Bronchial epithelial cell (primary cell): ENCODE measurements around the gene STARD5. TPM values are rescaled to one million over a fixed set of nuclear protein-coding genes. Genes with fewer than 3 reads are reported as not detected.

Source experiments
- DNase-seq: peaks from one replicate; pipeline ENCODE4 v3.0.0-alpha.2; 2010; ENCODE audit warnings: low read depth
- FAIRE-seq: peaks from 2 replicates; lab custom pipeline; 2011; peaks lifted over from hg19 to GRCh38; lab: Jason Lieb, UNC
- H3K27me3 ChIP-seq: 2 replicates; pipeline ENCODE4 v1.5.1; 2011; ENCODE audit warnings: low read length; ENCODE audit not compliant: control insufficient read depth, insufficient read depth
- H3K36me3 ChIP-seq: 2 replicates; pipeline ENCODE4 v1.5.1; 2011; ENCODE audit warnings: low read length; ENCODE audit not compliant: control insufficient read depth, insufficient read depth
- H3K4me3 ChIP-seq: 2 replicates; pipeline ENCODE4 v1.5.1; 2011; ENCODE audit warnings: mild to moderate bottlenecking, low read depth, low read length, control low read depth
- total RNA-seq: library from RNA; depleted of rRNA; stranded (reverse); fragments of >200 nt; gene quantifications from 2 replicates; pipeline ENCODE4 v1.2.1, GENCODE V29; 2014
- TF ChIP-seq, protein P1 (sequence below): IDR thresholded peaks from 2 replicates; pipeline ENCODE4 v1.5.1; 2011; ENCODE audit warnings: mild to moderate bottlenecking, moderate library complexity, low read length, control low read depth, inconsistent platforms; ENCODE audit not compliant: insufficient read depth, severe bottlenecking

Gene STARD5
- total RNA-seq, 1 donor from 2014 or later, result 5.0 TPM

DNA sequence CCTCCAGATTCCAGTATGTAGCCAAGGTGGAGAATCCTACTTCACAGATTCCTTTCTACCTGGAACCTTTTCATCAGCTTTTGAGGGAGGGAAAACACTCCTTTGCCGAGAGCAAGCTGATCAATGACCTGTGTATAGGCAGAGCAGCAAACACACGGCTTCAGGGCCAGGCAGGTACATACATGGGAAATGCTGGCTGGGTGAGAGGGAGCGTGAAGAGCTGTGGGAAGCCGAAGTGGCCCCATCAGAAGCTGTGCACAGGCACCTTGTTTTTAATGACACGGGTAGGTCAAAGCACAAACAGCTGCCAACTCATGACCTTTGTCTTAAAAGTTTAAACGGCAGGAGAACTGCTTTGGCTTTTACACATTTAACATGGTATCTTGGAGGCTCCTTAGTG lies 25.3 kb downstream of the STARD5 start:
- FAIRE-seq (no peak), DNase-seq (no peak)
- TF ChIP-seq, protein P1, sequence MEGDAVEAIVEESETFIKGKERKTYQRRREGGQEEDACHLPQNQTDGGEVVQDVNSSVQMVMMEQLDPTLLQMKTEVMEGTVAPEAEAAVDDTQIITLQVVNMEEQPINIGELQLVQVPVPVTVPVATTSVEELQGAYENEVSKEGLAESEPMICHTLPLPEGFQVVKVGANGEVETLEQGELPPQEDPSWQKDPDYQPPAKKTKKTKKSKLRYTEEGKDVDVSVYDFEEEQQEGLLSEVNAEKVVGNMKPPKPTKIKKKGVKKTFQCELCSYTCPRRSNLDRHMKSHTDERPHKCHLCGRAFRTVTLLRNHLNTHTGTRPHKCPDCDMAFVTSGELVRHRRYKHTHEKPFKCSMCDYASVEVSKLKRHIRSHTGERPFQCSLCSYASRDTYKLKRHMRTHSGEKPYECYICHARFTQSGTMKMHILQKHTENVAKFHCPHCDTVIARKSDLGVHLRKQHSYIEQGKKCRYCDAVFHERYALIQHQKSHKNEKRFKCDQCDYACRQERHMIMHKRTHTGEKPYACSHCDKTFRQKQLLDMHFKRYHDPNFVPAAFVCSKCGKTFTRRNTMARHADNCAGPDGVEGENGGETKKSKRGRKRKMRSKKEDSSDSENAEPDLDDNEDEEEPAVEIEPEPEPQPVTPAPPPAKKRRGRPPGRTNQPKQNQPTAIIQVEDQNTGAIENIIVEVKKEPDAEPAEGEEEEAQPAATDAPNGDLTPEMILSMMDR, result no peak
- H3K36me3 ChIP-seq, result no peaks in the 10 kb centered on the region
- H3K4me3 ChIP-seq, result no peak overlapping the region
- no peaks in the 10 kb centered on the region for H3K27me3 ChIP-seq

DNA sequence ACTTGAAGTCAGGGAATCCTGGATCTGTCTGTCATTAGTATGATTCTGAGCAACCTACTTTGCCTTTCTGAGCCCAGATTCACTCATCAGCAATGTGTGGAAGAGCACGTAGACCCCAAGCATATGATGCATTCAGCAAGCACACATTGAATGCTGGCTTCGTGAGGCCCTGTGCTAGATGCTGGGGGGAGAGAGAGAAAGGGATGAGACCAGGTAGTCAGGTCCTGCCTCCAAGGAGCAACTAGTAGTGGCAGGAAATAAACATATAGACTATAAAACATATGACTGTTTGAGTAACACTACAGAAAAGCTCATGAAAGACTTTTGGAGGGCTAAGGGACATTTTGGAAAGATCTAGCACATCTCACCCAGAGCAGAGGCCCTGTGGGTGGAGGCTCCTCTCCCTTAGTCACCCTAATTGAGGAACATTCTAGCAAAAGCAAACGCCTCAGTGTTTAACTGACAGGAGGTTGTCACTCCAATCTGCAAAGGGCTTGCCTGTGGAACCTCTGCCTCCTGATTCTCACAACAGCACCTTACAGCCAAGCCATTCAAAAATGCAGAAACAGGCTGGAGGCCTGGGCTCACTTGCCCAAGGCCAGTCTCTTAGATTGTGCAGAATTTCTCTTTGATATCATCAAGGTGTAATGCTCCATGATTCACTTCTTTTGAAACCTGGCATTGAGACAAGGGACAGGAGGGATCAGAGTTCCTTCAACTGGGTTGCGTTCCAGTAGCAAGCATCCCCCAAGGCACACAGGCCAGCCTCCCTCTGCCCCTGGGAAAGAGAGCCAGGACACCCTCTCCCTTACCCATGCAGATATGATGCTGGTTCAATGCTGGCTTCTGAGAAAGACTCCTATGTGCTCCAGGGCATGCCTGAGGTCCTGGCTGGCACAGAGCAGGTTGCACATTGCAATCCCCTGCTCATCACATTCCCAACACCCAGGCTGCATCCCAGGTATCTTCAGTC lies 26.1 kb downstream of the STARD5 start:
- Histone ChIP-seq H3K27me3 (no peaks in the 10 kb centered on the region), H3K36me3 (no peaks in the 10 kb centered on the region), H3K4me3 (no peak overlapping the region)
- FAIRE-seq, result peak; percentile 47
- peak; percentile 38 for DNase-seq
- TF ChIP-seq, protein P1, result no peak

DNA sequence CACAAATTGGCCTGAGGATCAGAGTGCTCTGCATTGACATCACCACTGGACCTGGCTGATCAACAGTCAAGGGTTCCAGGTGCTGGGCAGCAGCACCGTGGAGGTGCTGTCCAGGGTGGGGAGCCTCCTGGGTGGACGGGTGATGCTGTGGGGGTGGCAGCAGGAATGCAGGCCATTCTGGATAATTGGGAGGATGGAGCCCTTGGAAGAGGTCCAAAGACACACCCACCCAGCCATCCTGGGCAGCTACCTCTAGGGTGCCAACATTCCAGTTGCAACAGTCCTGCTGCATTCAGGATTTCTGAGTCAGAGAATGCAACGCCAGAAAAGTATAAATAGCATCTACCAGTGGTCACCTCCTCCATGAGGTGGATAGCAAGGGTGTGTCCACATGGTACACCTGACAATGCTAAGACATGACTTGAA lies 26.8 kb downstream of the STARD5 start:
- Histone ChIP-seq H3K4me3 (no peak overlapping the region), H3K36me3 (no peaks in the 10 kb centered on the region), H3K27me3 (no peaks in the 10 kb centered on the region)
- FAIRE-seq (peak; percentile 99), DNase-seq (peak; percentile 96)
- TF ChIP-seq, protein P1, result no peak

DNA sequence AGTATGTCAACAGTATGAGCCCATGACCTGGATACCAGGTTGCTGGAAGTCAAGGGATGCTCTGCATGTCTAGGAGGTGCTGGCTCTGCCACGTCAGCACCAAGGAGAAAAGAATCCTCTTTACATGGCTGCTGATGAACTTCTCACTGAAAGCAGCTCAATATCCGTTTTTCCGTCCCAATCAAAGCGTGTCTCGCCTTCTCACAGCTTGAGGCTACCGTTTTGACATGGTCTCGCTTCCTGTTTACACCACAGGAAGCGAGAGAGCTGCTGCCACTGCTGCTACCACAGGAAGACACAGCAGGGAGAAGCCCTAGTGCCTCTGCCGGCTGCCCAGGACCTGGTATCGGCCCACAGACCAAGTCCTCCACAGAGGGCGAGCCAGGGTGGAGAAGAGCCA lies 27.3 kb downstream of the STARD5 start:
- DNase-seq, result no peak
- no peak for FAIRE-seq
- TF ChIP-seq, protein P1, result no peak
- Histone ChIP-seq H3K4me3 (no peak overlapping the region), H3K36me3 (no peaks in the 10 kb centered on the region), H3K27me3 (no peaks in the 10 kb centered on the region)

DNA sequence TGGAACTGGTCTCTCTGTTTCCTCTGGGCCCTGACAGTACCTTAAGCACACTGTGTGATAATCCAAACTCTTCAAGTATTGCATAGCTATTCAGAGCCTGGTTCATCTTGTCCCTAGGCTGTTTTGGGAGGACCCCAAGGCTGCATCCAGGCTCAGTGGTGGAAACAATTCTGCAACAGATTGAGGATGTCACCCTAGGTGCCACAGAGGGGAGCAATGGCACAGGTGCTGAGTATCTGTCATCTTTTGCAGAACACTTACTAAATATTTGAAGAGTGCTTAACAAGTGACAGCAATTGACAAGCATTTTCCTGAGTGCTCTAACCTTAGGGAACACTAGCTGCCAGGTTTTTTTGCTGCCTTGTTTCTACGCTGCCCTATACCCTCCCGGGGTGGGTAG lies 27.8 kb downstream of the STARD5 start:
- TF ChIP-seq, protein P1, result no peak
- FAIRE-seq (peak; percentile 76), DNase-seq (no peak)
- Histone ChIP-seq H3K27me3 (no peaks in the 10 kb centered on the region), H3K36me3 (no peaks in the 10 kb centered on the region), H3K4me3 (no peak overlapping the region)
